Measurements from ENCODE around the gene LCN6. TPM values are rescaled to one million over a fixed set of nuclear protein-coding genes. Genes with fewer than 3 reads are reported as not detected.
"Not testable (repeated sequence)": the region's sequence is repeated elsewhere in the genome, so short reads cannot be mapped to it uniquely, and the experiment has no call there.

Gene LCN6
- polyA plus RNA-seq, 3 donors = not detected

GRCh38 chr9:136787690-136788400 lies 39.5 kb upstream of the LCN6 start:
- no peak overlapping the region for H3K4me3 ChIP-seq (replicated peaks in 1 of 3; ENCODE audit: low read depth in 2 of 3, low read length in 3 of 3)
- H2AFZ ChIP-seq (ENCODE audit: insufficient read depth, low read depth, low read length, poor library complexity, severe bottlenecking) = no peak overlapping the region
- Mint-ChIP-seq H3K36me3 (peaks cover 0 to 4% of the 10 kb centered on the region in 2 donors), H3K4me3 (peak overlapping the region in 1 of 2 donors; percentile 9), H3K4me1 (peaks cover 15% of the 10 kb centered on the region), H3K27ac (peak overlapping the region in 1 of 7 donors; percentile 64), H3K27me3 (ENCODE audit: low read depth in 3 of 3) (peaks cover 0 to 3% (median 0%) of the 10 kb centered on the region in 3 donors), H3K9me3 (no peaks in the 10 kb centered on the region)
- no peaks in the 10 kb centered on the region for H3K9me3 ChIP-seq (replicated peaks in 1 of 2; ENCODE audit: control insufficient read depth in 1 of 2, insufficient read depth in 1 of 2, low read length in 2 of 2)
- H3K27ac ChIP-seq (ENCODE audit: low read depth in 1 of 2, low read length in 2 of 2) = no peak overlapping the region
- WGBS (ENCODE audit: insufficient coverage) = 20% methylated on average over 11 of the region's 21 CpGs
- no peaks in the 10 kb centered on the region for H3K36me3 ChIP-seq (replicated peaks in 1 of 2; ENCODE audit: control insufficient read depth in 1 of 2, insufficient read depth in 2 of 2, low read length in 2 of 2)
- H4K20me1 ChIP-seq (ENCODE audit: insufficient read depth, low read length) = peaks cover 13% of the 10 kb centered on the region
- H3K27me3 ChIP-seq (ENCODE audit: control insufficient read depth in 2 of 2, insufficient read depth in 2 of 2, low read length in 2 of 2) = no peaks in the 10 kb centered on the region
- DNase-seq = peak; percentile 52 to 70 (median 69)
- H3K9ac ChIP-seq (ENCODE audit: insufficient read depth, low read length, poor library complexity, severe bottlenecking) = no peak overlapping the region
- H3K4me2 ChIP-seq (replicated peaks; ENCODE audit: extremely low read depth, low read length, poor library complexity, severe bottlenecking) = no peak overlapping the region
- peaks cover 17 to 23% of the 10 kb centered on the region in 2 donors for H3K4me1 ChIP-seq (ENCODE audit: control insufficient read depth in 1 of 2, insufficient read depth in 2 of 2, low read length in 2 of 2)
- peaks cover 4% of the 10 kb centered on the region for H3K79me2 ChIP-seq (ENCODE audit: insufficient read depth, low read length)
- peak; percentile 90 for TF ChIP-seq CTCF (IDR thresholded peaks at IDR 0.05)
- intact Hi-C loops (cut with micrococcal nuclease) = loop anchor here (1.0 to 10.0 kb wide), 3 partner anchors 244 to 277 kb away; partner anchors contain the start of gene FUT7 (in 1 of the 2)

- not testable (repeated sequence) for DNase-seq; H4K20me1 ChIP-seq (ENCODE audit: insufficient read depth, low read length); H3K27me3 ChIP-seq (ENCODE audit: control insufficient read depth in 2 of 2, insufficient read depth in 2 of 2, low read length in 2 of 2); H3K27me3 Mint-ChIP-seq (ENCODE audit: low read depth in 3 of 3); H3K9ac ChIP-seq (ENCODE audit: insufficient read depth, low read length, poor library complexity, severe bottlenecking); H3K9me3 ChIP-seq (replicated peaks in 1 of 2; ENCODE audit: control insufficient read depth in 1 of 2, insufficient read depth in 1 of 2, low read length in 2 of 2); H3K4me3 Mint-ChIP-seq; H3K36me3 ChIP-seq (replicated peaks in 1 of 2; ENCODE audit: control insufficient read depth in 1 of 2, insufficient read depth in 2 of 2, low read length in 2 of 2); H3K9me3 Mint-ChIP-seq; H3K4me2 ChIP-seq (replicated peaks; ENCODE audit: extremely low read depth, low read length, poor library complexity, severe bottlenecking); H2AFZ ChIP-seq (ENCODE audit: insufficient read depth, low read depth, low read length, poor library complexity, severe bottlenecking); H3K27ac Mint-ChIP-seq; H3K27ac ChIP-seq (ENCODE audit: low read depth in 1 of 2, low read length in 2 of 2); H3K36me3 Mint-ChIP-seq; H3K79me2 ChIP-seq (ENCODE audit: insufficient read depth, low read length); H3K4me3 ChIP-seq (replicated peaks in 1 of 3; ENCODE audit: low read depth in 2 of 3, low read length in 3 of 3)
- peaks cover 10% of the 10 kb centered on the region for H3K4me1 Mint-ChIP-seq
- 80% methylated on average over 3 of the region's 4 CpGs for WGBS (ENCODE audit: insufficient coverage)
- peaks cover 12 to 15% of the 10 kb centered on the region in 2 donors for H3K4me1 ChIP-seq (ENCODE audit: control insufficient read depth in 1 of 2, insufficient read depth in 2 of 2, low read length in 2 of 2)
- intact Hi-C loops (cut with micrococcal nuclease) = loop anchor here (1.0 to 10.0 kb wide), 3 partner anchors 245 to 278 kb away; partner anchors contain the start of gene FUT7 (in 1 of the 2)
These were observed 38.7 kb upstream of the LCN6 start for GRCh38 chr9:136786983-136787382.

Measured in CD14-positive monocyte (primary cell).